ENCODE data around the gene FBXO22. TPM values are rescaled to one million over a fixed set of nuclear protein-coding genes. Genes with fewer than 3 reads are reported as not detected.
"Not testable (repeated sequence)": the region's sequence is repeated elsewhere in the genome, so short reads cannot be mapped to it uniquely, and the experiment has no call there.

Gene FBXO22
- 10 to 100 TPM; 15.8 to 18.3 TPM for total RNA-seq
- 10 to 100 TPM; 12.5 to 18.9 TPM for polyA plus RNA-seq
- long read RNA-seq, donor 1, full-length matches to known transcripts: 32 of 40 reads
- long read RNA-seq, donor 1, partial matches to known transcripts: 1 of 40 reads
- long read RNA-seq, donor 1, other reads (novel, unspliced or antisense): 7 of 40 reads
- long read RNA-seq, donor 2, full-length matches to known transcripts: 11 of 13 reads
- long read RNA-seq, donor 2, partial matches to known transcripts: 1 of 13 reads
- long read RNA-seq, donor 2, other reads (novel, unspliced or antisense): 1 of 13 reads

- WGBS, 2 donors: 2% methylated on average over 63 of the region's 63 CpGs
- H3K27ac ChIP-seq (ENCODE audit: low read depth in 1 of 2, low read length in 2 of 2): peak within 1 kb of the TSS in 1 of 2 donors; percentile 47
- peak; percentile 99 for ATAC-seq (ENCODE audit: low FRiP score)
Observed at GRCh38 chr15:75903331-75904239, at the start of gene FBXO22. Gene FBXO22 (plus strand): TSS chr15:75903878. CDS start chr15:75903964, 86 bp downstream.

GRCh38 chr15:75857886-75858285 is 45.8 kb upstream of the FBXO22 start:
- no peak overlapping the region for H3K4me3 ChIP-seq (ENCODE audit: low read length in 2 of 2)
- H3K27ac ChIP-seq (ENCODE audit: low read depth in 1 of 2, low read length in 2 of 2): no peak overlapping the region
- peaks cover 0 to 2% of the 10 kb centered on the region in 2 donors for H3K36me3 ChIP-seq (ENCODE audit: control insufficient read depth in 1 of 2, insufficient read depth in 2 of 2, low read length in 1 of 2)
- H3K9me3 ChIP-seq (ENCODE audit: control insufficient read depth, low read length): no peaks in the 10 kb centered on the region
- H3K4me1 ChIP-seq (ENCODE audit: control insufficient read depth in 1 of 2, insufficient read depth in 2 of 2, low read length in 2 of 2): no peaks in the 10 kb centered on the region
- H3K27me3 ChIP-seq (ENCODE audit: control insufficient read depth in 1 of 2, insufficient read depth in 2 of 2, low read length in 1 of 2): no peaks in the 10 kb centered on the region
- intact Hi-C loops (cut with DNase I): no loop called here
- no peak for ATAC-seq (ENCODE audit: low FRiP score)
- DNase-seq: no peak

More at GRCh38 chr15:75903331-75904239, at the start of gene FBXO22:
- Histone ChIP-seq H3K36me3 (ENCODE audit: control insufficient read depth in 1 of 2, insufficient read depth in 2 of 2, low read length in 1 of 2) (peaks cover 0 to 1% of the 10 kb centered on the region in 2 donors), H3K4me1 (ENCODE audit: control insufficient read depth in 1 of 2, insufficient read depth in 2 of 2, low read length in 2 of 2) (peaks cover 0 to 2% of the 10 kb centered on the region in 2 donors), H3K27me3 (ENCODE audit: control insufficient read depth in 1 of 2, insufficient read depth in 2 of 2, low read length in 1 of 2) (no peaks in the 10 kb centered on the region), H3K9me3 (ENCODE audit: control insufficient read depth, low read length) (no peaks in the 10 kb centered on the region), H3K4me3 (ENCODE audit: low read length in 2 of 2) (peak within 1 kb of the TSS; percentile 46 to 72)
- peak; percentile 95 to 97 for DNase-seq
- intact Hi-C loops (cut with DNase I): no loop called here

GRCh38 chr15:75861750-75862402 is 41.8 kb upstream of the FBXO22 start:
- DNase-seq: no peak
- 90 to 94% methylated on average over 6 of the region's 6 CpGs for WGBS, 2 donors
- Histone ChIP-seq H3K4me3 (ENCODE audit: low read length in 2 of 2) (no peak overlapping the region), H3K9me3 (ENCODE audit: control insufficient read depth, low read length) (no peaks in the 10 kb centered on the region), H3K27me3 (ENCODE audit: control insufficient read depth in 1 of 2, insufficient read depth in 2 of 2, low read length in 1 of 2) (no peaks in the 10 kb centered on the region), H3K36me3 (ENCODE audit: control insufficient read depth in 1 of 2, insufficient read depth in 2 of 2, low read length in 1 of 2) (no peaks in the 10 kb centered on the region), H3K4me1 (ENCODE audit: control insufficient read depth in 1 of 2, insufficient read depth in 2 of 2, low read length in 2 of 2) (no peaks in the 10 kb centered on the region), H3K27ac (ENCODE audit: low read depth in 1 of 2, low read length in 2 of 2) (no peak overlapping the region)
- intact Hi-C loops (cut with DNase I): no loop called here
- ATAC-seq (ENCODE audit: low FRiP score): no peak

GRCh38 chr15:75862796-75863195 is 40.9 kb upstream of the FBXO22 start:
- no peaks in the 10 kb centered on the region for H3K4me1 ChIP-seq (ENCODE audit: control insufficient read depth in 1 of 2, insufficient read depth in 2 of 2, low read length in 2 of 2)
- no peak for ATAC-seq (ENCODE audit: low FRiP score)
- no peak overlapping the region for H3K4me3 ChIP-seq (ENCODE audit: low read length in 2 of 2)
- DNase-seq: no peak
- 100% methylated on average over 1 of the region's 1 CpG for WGBS, 2 donors
- no peaks in the 10 kb centered on the region for H3K36me3 ChIP-seq (ENCODE audit: control insufficient read depth in 1 of 2, insufficient read depth in 2 of 2, low read length in 1 of 2)
- H3K27ac ChIP-seq (ENCODE audit: low read depth in 1 of 2, low read length in 2 of 2): no peak overlapping the region
- intact Hi-C loops (cut with DNase I): no loop called here
- no peaks in the 10 kb centered on the region for H3K27me3 ChIP-seq (ENCODE audit: control insufficient read depth in 1 of 2, insufficient read depth in 2 of 2, low read length in 1 of 2)
- no peaks in the 10 kb centered on the region for H3K9me3 ChIP-seq (ENCODE audit: control insufficient read depth, low read length)

GRCh38 chr15:75864213-75865059 is 39.2 kb upstream of the FBXO22 start:
- WGBS, 2 donors: 84% methylated on average over 5 of the region's 5 CpGs
- no peak for DNase-seq
- no peaks in the 10 kb centered on the region for H3K4me1 ChIP-seq (ENCODE audit: control insufficient read depth in 1 of 2, insufficient read depth in 2 of 2, low read length in 2 of 2)
- H3K36me3 ChIP-seq (ENCODE audit: control insufficient read depth in 1 of 2, insufficient read depth in 2 of 2, low read length in 1 of 2): peaks cover 0 to 1% of the 10 kb centered on the region in 2 donors
- no peak overlapping the region for H3K27ac ChIP-seq (ENCODE audit: low read depth in 1 of 2, low read length in 2 of 2)
- H3K4me3 ChIP-seq (ENCODE audit: low read length in 2 of 2): no peak overlapping the region
- no peaks in the 10 kb centered on the region for H3K27me3 ChIP-seq (ENCODE audit: control insufficient read depth in 1 of 2, insufficient read depth in 2 of 2, low read length in 1 of 2)
- H3K9me3 ChIP-seq (ENCODE audit: control insufficient read depth, low read length): no peaks in the 10 kb centered on the region
- intact Hi-C loops (cut with DNase I): no loop called here
- ATAC-seq (ENCODE audit: low FRiP score): no peak

- H3K4me3 ChIP-seq (ENCODE audit: low read length in 2 of 2); H3K36me3 ChIP-seq (ENCODE audit: control insufficient read depth in 1 of 2, insufficient read depth in 2 of 2, low read length in 1 of 2); H3K27ac ChIP-seq (ENCODE audit: low read depth in 1 of 2, low read length in 2 of 2); H3K4me1 ChIP-seq (ENCODE audit: control insufficient read depth in 1 of 2, insufficient read depth in 2 of 2, low read length in 2 of 2); intact Hi-C loops (cut with DNase I); H3K27me3 ChIP-seq (ENCODE audit: control insufficient read depth in 1 of 2, insufficient read depth in 2 of 2, low read length in 1 of 2); H3K9me3 ChIP-seq (ENCODE audit: control insufficient read depth, low read length); DNase-seq; ATAC-seq (ENCODE audit: low FRiP score): not testable (repeated sequence)
- WGBS, 2 donors: 94 to 100% methylated on average over 1 of the region's 1 CpG
Observed at GRCh38 chr15:75866045-75866444, 37.6 kb upstream of the FBXO22 start.

- no peak overlapping the region for H3K27ac ChIP-seq (ENCODE audit: low read depth in 1 of 2, low read length in 2 of 2)
- ATAC-seq (ENCODE audit: low FRiP score): no peak
Observed at GRCh38 chr15:75866916-75867315, 36.8 kb upstream of the FBXO22 start.

GRCh38 chr15:75867449-75867848 is 36.2 kb upstream of the FBXO22 start:
- no peaks in the 10 kb centered on the region for H3K9me3 ChIP-seq (ENCODE audit: control insufficient read depth, low read length)
- intact Hi-C loops (cut with DNase I): no loop called here

More at GRCh38 chr15:75866916-75867315, 36.8 kb upstream of the FBXO22 start:
- H3K27me3 ChIP-seq (ENCODE audit: control insufficient read depth in 1 of 2, insufficient read depth in 2 of 2, low read length in 1 of 2): no peaks in the 10 kb centered on the region
- no peak for DNase-seq
- intact Hi-C loops (cut with DNase I): no loop called here
- H3K9me3 ChIP-seq (ENCODE audit: control insufficient read depth, low read length): no peaks in the 10 kb centered on the region
- H3K36me3 ChIP-seq (ENCODE audit: control insufficient read depth in 1 of 2, insufficient read depth in 2 of 2, low read length in 1 of 2): peaks cover 0 to 2% of the 10 kb centered on the region in 2 donors
- H3K4me3 ChIP-seq (ENCODE audit: low read length in 2 of 2): no peak overlapping the region
- no peaks in the 10 kb centered on the region for H3K4me1 ChIP-seq (ENCODE audit: control insufficient read depth in 1 of 2, insufficient read depth in 2 of 2, low read length in 2 of 2)

More at GRCh38 chr15:75867449-75867848, 36.2 kb upstream of the FBXO22 start:
- H3K27ac ChIP-seq (ENCODE audit: low read depth in 1 of 2, low read length in 2 of 2): no peak overlapping the region
- 74 to 75% methylated on average over 4 of the region's 4 CpGs for WGBS, 2 donors
- peaks cover 0 to 2% of the 10 kb centered on the region in 2 donors for H3K36me3 ChIP-seq (ENCODE audit: control insufficient read depth in 1 of 2, insufficient read depth in 2 of 2, low read length in 1 of 2)
- H3K27me3 ChIP-seq (ENCODE audit: control insufficient read depth in 1 of 2, insufficient read depth in 2 of 2, low read length in 1 of 2): no peaks in the 10 kb centered on the region
- no peak for DNase-seq
- no peak for ATAC-seq (ENCODE audit: low FRiP score)
- H3K4me1 ChIP-seq (ENCODE audit: control insufficient read depth in 1 of 2, insufficient read depth in 2 of 2, low read length in 2 of 2): no peaks in the 10 kb centered on the region
- H3K4me3 ChIP-seq (ENCODE audit: low read length in 2 of 2): no peak overlapping the region
